ENCODE data around the gene ENAH.

- TF ChIP-seq CTCF (IDR thresholded peaks at IDR 0.05; ENCODE audit: low read depth, low read length) (no peak), EZH2phosphoT487 (IDR thresholded peaks at IDR 0.05; ENCODE audit: low read depth) (no peak)
Observed at GRCh38 chr1:225556694-225557093, 96.2 kb downstream of the ENAH start.
